Activated T-helper 1 cell treated with Interleukin-2 at 50 U/mL for 16 hours (primary cell): ENCODE results near the gene DOCK4.

Experiments
- DNase-seq: peaks from one replicate; pipeline ENCODE4 v3.0.0-alpha.2; 2020; ENCODE audit warnings: low read depth

DOCK4 gene

DNA sequence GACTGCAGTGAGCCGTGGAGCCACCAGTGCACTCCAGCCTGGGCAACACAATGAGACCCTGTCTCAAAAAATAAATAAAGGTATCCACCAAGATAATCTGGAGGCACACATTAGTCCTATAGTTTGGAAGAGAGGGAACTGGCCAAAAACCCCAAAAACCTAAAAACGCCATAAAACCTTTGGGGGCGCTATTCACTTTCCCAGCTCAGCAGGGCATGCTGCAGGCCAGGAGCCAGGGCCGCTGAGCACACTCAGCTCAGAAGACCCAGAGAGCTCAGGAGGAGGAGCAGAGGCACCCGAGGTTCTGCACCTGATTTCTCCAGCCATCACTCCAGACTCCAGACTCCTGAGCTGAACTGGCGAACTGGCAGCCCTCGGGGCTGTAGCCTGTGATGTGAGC, 476.7 kb downstream of the DOCK4 start:
- no peak for DNase-seq

DNA sequence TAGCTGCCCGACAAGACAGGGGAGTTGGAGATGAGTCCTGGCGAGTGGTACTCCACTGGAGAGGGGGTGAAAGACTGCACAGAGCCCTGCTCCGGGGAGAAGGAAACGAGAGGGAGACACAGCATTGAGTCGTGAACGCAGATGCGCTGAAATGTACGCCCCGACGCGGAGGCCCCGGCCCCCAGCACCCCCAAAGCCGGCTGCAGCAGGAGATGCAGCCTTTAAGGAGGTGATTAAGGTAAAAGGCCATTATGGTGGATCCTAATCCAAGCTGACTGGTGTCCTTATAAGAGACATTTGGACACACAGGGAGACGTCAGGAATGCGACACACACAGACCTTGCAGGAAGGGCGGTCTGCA, 477.6 kb downstream of the DOCK4 start:
- no peak for DNase-seq

DNA sequence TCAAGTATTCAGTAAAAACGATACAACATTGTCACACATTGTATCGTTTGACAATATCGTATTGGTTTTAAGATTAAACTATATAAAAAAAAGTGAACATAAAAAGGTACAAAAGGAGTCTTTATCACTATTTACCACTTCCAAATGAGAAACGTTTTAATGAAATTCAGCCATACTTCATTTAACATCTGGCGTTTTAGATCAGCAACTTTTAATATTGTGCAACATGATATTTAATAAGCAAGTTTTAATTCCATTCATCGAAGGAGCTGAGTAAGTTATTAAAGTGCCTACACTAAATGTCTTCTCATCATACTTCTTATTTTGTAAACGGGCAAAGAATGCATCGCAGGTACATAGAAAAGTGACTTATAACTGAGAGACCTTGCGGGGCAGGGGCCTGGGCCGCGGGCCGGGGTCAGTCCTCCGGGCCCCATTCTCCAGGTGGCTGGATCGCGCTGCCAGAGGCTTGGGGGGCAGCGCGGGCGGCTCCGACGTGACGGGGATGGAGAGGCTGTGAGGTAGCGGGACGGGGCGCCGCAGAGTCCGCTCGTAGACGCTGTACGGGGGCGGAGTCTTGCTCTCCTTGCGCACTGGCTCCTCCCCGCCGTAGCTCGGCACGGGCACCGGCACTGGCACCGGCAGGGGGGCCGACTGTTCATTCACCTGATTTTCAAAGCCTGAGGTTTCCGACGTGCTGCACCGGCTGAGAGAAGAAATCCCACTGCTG, 478.1 kb downstream of the DOCK4 start:
- no peak for DNase-seq

DNA sequence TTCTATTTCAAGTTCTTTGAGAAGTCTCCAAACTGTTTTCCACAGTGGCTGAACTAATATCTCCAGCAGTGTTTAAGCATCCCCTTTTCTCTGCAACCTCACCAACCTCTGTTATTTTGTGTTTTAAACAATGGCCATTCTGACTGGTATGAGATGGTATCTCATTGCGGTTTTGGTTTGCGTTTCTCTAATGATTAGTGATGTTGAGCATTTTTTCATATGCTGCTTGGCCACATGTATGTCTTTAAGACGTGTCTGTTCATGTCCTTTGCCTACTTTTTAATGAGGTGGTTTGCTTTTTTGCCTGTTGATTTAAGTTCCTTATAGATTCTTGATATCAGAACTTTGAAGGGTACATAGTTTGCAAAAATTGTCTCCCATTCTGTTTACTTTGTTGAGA, 487.3 kb downstream of the DOCK4 start:
- no peak for DNase-seq

DNA sequence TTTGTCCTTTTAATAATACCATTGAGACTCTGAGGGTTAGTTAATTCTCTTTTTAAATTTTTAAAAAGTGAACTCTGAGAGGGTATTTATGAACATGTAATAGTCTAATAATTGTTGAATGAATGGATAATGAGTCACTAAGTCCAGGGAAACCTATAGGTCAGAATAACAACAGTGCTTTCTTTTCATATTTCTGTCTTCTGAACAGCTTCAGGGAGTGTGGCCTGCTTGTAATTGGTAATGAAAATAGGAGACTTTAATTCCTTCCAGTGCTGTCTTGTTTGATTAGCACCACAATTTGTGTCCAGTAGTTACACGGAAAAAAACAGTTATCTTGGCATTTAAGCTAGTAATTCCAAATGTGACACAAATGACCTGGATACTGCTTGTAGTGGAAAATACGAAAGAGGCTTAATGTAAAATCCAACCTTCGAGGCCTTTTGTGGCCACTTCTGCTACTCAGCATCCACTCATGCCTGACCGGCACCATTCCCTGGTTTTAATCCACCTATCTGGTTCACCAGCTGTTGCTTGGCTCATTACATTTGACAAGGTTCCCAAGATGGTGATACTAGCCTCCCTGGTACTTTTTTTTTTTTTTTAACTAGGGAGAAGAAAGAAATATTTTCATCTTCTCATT, 494.7 kb downstream of the DOCK4 start:
- DNase-seq: no peak

DNA sequence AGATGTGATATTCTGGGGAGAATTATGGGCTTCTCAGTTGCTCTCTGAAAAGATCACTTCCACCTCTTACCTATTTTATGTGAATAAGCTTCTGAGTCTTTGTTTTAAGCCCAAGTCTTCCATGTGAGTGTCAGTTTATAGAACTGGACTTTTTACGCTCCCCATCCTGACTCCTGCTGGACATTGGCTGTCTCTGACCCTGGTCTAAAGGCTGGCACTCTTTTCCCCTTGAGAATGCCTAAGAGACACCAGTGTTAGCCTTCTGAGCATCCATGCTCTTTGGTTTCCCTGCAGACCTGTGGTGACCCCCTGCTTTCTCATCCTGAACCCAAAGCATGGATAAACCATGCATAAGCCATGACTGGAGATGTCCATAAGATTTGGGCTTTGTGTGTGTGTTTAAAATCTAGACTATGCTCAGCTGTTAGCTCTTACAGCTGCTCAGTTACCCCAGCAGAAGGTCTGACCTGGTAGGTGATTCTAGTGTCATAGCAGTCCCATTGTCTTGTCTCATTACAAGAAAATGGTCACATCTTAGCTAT, 495.3 kb downstream of the DOCK4 start:
- DNase-seq: no peak

DNA sequence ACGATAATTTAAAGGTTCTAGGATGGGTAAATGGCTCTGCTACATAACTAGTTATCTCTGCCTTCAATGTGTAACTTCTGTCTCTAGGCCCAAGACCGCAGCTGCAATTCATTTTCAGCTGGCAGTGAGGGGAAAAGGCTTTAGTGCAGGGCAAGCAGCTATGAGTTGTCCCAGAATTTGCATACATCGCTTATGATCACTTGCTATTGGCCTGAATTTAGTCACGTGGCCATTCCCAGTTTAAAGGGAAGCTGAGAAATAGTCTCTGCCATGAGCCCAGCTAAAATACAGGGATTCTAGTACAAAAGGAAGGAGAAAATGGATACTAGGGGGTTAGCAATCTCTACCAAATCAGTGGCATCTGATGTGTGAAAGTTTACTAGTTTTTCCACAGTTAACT, 498.1 kb downstream of the DOCK4 start:
- no peak for DNase-seq

GRCh38 chr7:111705807-111706206, 500.4 kb downstream of the DOCK4 start:
- no peak for DNase-seq

- no peak for DNase-seq
Observed at GRCh38 chr7:111697771-111698170, 508.4 kb downstream of the DOCK4 start.

- no peak for DNase-seq
Observed at GRCh38 chr7:111694376-111694775, 511.8 kb downstream of the DOCK4 start.

GRCh38 chr7:111690364-111691111, 515.7 kb downstream of the DOCK4 start:
- DNase-seq: no peak

GRCh38 chr7:111685349-111685748, 520.9 kb downstream of the DOCK4 start:
- DNase-seq: no peak

DNA sequence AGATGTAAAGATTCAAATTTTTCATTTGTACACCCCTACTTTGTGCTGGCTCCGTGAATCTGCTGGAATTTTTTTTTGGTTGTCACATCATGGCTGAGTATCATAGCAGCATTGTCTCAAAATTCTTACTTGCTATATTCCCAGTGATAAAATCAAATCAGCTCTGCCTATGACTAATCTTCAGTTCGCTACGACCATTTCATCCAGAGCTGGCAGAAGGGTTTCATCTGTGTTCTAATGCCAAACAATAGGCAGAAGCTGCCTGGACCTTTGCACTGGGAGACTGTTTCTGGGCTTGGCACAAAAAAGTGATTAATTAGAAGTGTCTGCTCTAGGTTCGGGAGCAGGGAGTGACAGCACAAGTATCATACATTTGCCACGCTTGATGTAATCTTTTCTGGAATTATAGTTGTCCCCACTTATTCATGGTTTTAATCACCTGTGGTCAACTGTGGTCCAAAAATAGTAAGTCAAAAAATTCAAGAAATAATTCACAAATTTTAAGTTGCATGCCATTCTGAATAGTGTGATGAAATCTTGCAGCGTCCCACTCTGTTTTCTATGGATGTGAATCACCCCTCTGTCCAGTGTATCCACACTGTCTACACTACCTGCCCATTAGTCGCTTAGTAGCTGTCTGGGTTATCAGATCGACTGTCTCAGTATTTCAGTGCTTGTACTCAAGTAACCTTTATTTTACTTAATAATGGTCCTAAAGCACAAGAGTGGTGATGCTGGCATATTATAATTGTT, 523.4 kb downstream of the DOCK4 start:
- no peak for DNase-seq

GRCh38 chr7:111681242-111681641, 525.0 kb downstream of the DOCK4 start:
- DNase-seq: no peak

- no peak for DNase-seq
Observed at GRCh38 chr7:111678986-111679385, 527.2 kb downstream of the DOCK4 start.

GRCh38 chr7:111678281-111678680, 527.9 kb downstream of the DOCK4 start:
- DNase-seq: no peak

DNA sequence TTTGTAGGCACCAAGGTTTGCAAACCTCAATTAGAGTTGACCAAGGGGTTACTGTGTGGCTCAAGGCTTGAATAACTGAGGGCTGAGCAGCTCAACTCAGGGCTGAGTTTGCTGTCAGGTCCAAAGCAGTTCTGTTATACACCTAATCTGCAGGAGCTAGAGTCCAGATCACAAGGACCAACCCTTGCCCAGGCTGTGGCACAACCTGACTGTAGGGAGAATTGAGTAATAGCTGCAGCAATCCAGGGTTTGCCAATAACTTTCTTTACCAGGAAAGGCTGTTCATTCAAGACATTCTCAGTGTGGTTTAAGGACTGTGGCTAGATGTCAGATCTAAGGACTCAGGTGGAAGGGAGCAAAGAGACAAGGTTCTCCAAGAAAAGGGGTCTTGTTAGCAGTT, 528.4 kb downstream of the DOCK4 start:
- no peak for DNase-seq

DNA sequence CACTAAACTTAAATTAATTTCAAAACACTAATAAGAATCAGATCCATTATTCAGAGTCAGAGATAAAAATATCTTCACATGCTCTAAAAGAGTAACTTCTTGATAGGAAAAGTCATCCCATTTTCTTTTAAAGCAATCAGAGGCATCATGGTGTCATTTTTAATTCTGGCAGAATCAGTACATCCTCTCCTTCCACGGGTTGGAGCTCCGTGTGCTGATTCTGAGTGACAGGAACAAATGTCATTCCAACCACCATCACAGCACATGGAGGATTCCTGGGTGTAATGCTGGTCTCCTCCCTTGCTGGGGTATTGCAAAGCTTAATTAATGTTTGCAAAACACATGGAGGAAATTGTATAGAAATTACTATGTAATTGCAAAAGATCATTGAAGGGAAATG, 529.4 kb downstream of the DOCK4 start:
- no peak for DNase-seq
